Stimulated activated CD4-positive, alpha-beta T cell treated with anti-CD3 and anti-CD28 coated beads, TNF-alpha, amount 100 ng/mL, for 48 hours (primary cell): ENCODE measurements around the gene GNL1.
A peak's percentile ranks its signal among the peaks of the same experiment; 100 is the strongest.

Experiments used
- DNase-seq, 3 donors: peaks; one replicate each; pipeline ENCODE4 v3.0.0-alpha.2; 2020; ENCODE audit warnings: low read depth in 3 of 3

GNL1 gene

DNA sequence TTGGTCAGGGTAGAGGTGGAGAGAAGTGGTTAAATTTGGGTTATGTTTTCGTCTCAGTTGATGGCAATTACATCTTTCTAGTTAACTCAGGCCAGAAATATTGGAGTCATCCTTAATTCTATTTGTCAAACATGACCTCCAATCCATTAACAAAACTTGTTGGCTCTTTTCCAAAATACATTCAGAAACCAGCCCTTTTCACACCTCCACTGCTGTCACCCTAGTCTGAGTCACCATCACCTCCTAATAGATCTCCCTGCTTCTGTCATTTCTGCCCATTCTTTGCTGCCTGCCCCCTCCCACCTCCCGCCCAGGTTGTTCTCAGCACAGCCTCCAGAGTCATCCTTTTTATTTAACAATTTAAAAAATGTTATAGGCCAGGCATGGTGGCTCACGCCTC is 12.0 kb upstream of the GNL1 start:
- peak in 2 of 3 donors; percentile 27 to 39 for DNase-seq

DNA sequence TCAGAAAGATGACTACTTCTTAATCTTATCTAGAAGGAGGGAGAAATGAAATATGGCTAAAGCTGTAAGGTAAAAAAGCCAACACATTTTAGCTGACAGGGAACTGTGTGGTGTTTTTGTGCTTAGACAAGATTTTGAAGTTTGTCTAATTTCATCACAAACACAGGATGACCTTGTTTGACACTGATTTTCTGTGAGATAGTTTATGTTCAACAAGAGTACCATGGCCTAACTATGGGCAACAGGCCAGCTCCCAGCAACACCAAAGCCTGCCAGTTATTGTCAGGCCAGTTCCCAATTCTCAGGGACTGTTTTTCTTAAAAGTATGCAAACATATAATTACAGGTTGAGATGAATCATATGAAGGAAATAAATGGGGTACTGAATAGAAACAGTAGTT is 9.5 kb upstream of the GNL1 start:
- no peak for DNase-seq

DNA sequence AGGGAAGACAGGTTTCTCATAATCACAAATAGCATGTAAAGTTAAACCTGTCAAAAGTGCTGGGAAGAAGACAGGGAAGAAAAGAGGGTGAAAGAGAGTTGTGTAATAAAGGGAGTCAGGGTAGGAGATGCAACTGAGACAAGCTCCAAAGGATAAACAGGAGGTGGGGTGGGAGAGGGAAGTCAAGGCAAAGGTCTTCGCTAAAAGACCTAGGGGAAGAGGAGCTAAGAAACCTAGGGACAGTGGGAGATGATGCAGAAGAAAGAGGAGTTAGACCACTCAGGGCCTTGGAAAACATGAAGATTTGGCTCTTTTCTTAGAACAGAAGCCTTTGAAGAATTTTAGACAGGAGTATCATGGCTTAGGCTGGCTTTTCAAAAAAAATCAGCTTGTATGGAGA is 7.8 kb upstream of the GNL1 start:
- no peak for DNase-seq

DNA sequence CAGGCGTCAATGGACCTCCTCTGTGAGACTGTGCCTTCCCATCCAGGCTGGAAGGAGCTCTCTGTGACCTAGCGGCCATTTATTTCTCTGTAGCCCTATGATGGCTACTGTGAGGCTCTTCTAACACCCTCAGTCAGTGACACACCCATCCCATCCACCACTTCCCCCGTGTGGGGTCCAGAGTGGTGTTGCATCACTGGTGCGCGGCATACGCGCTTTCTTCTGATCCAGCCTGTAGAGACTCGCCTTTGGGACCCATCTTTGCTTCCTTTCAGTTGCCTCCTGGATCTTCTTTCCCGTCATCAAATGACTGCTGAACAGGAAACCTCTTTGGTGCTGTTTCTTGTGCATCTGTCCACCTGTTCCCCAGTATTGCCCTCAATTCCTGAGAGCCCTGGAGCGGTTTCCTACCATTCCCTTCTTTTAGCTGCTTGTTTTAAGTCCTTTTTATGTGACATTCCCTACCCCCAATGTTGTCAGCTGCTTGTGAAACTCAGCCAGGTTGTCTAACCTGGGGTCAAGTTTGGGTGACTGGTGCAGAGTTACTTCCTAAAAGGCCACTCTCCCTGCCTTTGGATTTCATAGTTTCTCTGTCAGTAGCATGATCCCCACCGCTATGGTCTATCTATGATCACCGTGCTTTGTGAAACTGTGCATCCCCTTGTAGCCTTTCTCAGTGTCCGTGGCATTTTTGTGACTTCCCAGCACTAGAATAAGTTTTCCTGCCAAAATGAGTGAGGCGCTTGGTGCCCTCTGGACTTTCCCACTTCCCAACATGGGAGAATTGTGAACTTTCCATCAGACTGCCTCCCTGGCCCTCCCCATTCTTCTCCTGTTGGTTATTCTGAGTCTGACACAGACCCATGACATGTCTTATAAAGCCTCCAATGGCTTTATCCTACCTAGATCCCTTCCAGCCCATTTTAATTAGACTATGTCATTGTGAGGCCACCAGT is 6.5 kb upstream of the GNL1 start:
- no peak for DNase-seq

DNA sequence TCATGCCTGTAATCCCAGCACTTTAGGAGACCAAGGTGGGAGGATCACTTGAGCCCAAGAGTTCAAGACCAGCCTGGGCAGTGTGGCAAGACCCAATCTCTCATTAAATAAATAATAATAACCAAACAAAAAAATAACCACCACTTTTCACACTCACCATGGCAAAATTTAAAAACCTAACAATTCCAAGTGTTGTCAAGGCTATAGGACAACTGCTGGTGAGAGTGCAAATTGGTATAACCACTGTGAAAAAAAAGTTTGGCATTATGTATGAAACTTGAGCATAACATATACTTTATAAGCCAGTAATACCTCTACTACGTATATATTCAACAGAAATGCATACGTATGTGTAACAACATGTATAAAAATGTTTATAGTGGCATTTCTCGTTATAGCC is 4.6 kb upstream of the GNL1 start:
- DNase-seq = no peak

DNA sequence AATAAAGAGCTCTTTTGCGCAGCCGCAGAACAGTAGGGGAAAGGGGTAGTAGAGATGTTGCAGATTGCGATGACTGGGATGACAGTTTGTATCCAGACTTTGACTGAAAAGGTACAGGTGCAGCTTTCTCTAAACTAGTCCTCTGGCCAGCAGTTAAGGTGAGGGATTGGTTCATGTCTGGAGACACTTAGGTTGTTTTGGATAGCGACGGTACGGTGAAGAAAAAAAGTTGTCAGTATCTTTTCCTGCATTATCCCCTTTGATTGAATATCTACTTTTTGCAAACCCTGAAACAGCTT is 1.3 kb upstream of the GNL1 start:
- peak in 1 of 3 donors; percentile 65 for DNase-seq

DNA sequence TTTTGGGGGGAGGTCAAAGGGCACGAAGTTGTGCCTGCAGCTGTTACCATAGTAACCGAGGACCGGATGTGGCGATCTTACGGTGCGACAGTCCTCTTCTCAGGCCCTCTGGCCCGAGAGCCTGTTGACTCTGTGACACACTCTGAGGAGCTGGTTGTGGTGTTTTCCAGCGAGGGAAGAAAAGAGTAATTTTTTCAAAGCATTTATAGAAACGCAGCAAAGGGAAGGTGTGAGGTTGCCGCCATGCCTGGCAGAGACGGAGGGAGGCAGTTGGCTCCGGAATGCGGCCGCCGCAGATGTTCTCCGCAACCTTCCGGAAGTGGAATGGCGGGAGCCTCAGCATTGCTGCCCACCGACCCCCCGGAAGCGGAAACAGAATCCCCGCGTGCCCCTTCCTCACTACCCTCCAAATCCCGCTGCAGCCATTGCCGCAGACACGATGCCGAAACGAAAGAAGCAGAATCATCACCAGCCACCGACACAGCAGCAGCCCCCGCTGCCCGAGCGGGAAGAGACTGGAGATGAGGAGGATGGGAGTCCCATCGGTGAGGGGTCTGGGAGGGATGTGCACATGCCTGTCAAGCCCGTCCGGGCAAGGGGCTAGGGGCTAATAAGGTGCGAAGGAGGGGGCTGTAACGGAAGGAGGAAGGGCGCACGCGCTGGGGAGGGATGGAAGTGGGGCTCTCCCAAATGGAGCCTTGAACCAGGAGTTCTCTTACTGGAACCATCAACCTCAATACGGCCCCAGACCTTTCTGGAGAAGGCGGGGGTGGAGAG is 805 bp upstream of the GNL1 start, which contains the start of gene PRR3:
Gene PRR3 (plus strand): TSS at position 390 of the 777 bp plus-strand sequence. CDS start 50 bp downstream, at position 440.
- peak; percentile 78 to 85 (median 85) for DNase-seq

DNA sequence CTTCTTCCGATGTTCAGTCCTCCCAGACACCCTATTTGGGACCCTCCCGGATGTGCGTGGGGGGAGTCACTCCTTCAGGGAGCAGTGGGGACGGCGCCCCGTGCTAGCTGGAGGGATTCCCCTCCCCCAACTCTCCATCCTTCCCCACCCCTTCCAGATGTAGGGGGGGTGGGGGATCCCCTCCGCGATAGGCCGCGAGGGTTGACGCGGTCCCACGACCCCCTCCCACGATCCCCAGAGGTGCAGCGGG is 548 bp downstream of the GNL1 start:
- DNase-seq = no peak

DNA sequence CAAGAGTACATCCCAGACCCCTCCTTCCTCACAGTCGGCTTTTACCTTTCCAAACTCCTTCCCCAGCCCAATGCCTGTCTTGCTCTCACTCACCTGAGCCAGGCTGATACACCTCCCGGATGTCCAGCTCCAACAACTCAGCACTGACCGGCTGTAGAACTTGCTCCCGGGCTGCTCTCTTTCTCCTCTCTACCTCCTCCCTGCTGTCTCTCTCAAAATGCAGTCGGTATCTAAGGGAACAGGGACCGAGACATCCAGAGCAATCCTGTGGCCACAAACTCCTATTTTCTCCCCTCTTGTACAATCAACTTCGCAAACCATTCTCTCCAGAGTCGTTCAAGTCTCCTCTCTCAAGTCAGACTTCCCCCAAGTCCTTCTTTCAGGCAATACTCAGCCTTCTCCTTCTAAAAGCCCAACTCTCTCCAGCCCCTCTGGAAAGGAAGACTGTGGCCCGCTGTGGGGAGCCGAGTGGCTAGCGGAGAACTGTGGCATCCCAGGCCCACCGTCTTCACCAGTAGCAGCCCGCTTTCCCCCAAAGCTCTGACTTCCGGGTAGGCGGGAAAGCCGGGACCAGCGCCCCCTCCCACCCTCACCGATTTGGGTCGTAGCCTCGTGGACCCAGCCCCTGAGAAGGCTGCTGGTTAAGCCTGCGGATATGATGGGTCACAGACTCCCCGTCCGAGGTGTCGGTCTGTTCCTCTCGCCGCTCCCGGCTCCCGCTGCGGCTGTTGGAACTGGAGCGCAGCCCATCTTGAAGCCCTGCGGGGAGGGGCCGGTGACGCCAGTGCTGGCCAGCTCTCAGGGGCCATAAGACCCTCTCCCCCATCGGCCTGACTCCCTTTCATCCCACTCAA is 1.1 kb downstream of the GNL1 start:
- DNase-seq = no peak

DNA sequence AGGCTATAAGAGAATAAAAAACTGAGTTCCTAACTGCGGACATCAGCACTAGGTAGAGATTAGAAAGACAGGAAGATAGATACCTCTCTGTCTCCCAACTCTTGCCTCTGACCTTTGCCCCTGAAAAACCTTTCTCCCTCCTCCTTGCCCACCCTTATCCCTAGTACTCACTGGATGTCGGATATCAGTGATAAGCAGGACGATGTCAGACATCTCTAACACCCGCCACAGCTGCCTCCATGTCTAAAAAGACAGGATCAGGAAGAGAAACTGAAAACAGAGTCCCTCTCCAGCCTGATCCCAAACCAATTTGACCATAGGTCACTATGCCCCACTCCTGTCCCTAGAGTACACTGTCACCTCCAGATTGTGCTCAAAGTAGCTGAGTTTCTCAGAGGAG is 1.9 kb downstream of the GNL1 start:
- DNase-seq = no peak

DNA sequence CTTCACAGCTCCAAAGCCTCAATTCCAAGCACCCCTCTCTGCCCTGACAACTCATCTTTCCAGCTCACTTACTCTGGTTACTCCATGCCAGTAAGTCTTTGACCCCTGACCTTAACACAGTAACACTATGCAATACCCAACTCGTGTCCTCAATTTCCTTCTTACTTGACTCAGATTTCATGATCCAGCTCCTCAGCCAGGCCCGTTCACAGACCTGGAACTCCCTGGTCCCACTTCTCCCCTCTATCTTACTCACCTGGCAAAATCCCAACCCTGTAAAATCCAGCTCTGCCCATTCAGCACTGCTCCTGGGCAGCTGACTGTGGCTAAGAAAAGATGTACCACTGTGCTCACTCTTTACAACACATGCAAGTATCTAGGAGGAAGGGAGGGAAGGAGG is 7.9 kb downstream of the GNL1 start:
- DNase-seq = no peak

DNA sequence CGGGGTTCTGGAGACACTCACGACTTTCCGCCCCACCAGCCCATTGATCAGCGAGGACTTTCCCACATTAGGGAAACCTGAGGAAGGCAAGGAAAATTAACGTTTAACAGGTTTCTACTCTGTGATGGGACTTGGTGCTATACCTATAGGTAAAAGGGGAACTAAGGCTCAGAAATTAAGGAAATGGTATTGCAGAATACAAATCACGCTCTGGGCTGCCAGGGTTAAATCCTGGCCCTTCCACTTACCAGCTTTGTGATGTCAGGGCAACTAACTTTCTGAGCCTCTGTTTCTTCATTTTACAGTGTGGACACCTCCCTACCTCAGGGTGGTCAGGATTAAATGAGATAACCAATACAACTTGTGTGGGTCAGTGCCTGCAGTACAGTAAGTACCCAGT is 8.8 kb downstream of the GNL1 start:
- DNase-seq = no peak

DNA sequence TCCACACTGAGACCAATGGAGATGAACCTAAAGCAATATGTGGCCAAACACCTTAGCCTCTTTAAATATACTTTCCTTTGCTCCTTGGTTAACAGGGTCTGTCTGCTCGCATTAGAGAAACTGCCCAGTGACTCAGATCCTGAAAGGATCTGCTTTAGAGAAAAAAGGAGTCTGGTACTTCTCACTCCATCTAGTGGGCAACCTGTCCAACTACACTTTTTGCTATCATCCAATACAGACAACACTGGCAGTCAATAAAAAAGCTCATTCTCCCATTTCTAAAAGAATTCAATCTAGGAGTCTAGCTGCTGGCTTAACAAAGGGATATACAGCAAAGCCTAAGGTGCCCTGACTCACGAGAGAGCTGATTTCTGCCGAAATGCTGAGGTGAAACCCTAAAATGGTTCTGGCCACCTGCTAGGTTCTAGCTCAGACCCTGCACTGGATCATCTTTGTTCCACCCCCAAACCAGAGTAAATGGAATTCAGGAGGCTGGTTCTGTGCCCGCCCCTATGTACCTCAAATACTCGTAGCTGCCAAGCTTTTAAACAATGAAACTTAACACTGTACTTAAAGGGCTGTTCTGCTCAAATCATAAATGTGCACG is 11.5 kb downstream of the GNL1 start:
- no peak for DNase-seq

DNA sequence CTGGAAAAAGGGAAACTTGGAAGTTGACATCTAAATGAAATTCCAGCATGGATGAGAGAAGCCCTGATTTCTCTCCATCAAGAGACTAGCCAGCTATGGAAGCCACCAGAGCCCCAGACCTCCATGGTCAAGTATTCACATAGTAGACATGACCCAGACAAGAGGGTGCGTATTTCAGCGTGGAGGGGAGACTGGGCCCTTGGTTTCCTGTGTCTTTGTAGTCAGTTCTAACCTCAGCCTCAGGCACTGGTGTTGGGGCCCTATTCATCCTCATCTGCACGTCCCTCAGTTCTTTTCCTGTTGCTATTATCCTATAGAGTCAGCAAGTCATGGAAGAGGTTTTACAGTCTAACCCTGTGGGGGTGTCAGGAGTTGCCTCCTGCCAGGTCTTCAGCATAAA is 12.5 kb downstream of the GNL1 start:
- no peak for DNase-seq

DNA sequence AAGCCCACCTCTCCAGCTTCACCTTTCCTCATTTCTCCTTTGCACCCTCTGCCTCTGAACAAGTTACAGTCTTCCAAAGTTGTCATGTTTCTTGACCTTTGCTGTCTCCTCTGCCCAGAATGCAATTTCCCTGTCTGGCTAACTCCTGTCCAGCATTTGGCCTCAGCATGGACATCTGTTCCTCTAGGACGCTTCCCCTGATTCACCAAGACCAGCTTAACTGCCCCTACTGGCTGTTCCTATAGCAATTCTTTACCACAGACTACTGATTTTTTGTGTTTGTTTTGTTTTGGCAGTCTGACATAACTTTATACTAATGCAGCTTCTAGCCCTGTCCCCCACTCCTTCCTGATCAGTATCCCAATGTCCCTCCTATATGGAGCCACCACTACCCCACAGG is 13.4 kb downstream of the GNL1 start:
- no peak for DNase-seq

DNA sequence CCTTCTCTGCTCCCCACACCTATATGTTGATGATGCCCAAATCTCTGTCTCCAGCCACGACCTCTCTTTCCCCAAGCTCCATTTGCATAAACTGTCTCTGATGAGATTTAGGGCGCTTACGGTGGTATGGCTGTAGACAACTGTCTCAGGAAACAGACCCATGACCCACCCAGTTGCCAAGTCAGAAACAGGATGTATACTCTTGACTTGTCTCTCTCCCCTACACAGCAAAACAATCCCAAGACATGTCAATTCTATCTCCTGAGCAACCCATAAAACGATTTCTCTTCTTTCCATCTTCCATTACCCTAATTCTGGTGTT is 13.9 kb downstream of the GNL1 start:
- no peak for DNase-seq

DNA sequence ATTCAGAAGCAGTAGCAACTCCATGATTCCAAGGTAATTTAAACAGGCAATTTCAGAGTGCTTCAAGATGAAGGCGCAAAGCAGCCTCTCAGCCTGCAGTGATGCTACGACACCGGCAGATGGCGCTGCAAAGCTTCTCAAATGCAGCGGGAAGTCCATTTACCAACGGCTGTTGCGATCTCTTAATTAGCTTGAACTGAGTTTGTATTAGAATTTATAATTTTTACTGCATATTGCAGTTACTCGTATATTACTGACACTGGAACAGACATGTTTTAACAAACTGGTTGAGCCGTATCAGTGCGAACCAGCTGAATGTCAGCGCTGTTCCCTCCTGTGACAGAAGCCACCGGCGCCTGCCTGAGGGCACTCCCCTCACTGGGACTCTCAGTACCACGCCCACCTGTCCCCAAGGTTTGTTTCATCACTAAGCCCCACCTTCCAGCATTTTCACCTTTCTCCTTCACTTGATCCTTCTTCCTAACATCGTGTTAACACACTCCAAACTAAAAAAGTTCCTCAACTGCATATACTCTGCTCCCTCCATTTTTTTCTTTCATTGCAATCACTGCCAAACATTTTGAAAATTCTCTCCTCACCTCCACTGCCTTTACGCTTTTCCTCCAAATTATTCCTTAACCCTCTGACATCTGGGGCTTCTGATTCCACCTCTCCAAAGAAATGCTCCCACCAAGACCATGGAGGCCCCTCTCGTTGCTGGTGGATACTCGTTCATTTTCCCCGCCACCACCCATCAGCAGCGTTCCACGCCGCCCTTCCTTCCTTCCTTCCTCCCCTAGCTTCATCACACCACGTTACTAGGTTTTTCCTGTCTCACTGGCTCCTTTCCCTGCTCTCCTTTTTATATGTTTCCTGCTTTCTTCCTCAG is 14.5 kb downstream of the GNL1 start:
- DNase-seq = peak; percentile 62 to 64 (median 63)

DNA sequence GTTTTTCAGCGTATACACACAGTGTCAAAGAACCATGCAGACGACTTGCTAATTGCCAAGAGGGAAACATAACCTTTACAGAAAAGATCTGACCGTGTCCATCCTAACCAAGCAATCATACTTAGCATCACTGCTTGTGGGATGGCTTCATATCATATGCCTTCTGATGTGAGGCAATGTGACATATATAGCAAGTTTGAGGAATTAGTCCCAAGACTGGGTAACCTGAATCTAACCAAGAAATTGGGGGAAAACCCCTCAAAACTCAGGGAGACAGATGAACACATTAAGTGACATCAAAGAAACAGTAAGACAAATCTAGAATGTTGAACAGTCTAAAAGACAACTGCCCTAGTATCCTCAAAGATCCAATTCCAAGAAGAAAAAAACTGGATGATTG is 18.4 kb downstream of the GNL1 start:
- no peak for DNase-seq

DNA sequence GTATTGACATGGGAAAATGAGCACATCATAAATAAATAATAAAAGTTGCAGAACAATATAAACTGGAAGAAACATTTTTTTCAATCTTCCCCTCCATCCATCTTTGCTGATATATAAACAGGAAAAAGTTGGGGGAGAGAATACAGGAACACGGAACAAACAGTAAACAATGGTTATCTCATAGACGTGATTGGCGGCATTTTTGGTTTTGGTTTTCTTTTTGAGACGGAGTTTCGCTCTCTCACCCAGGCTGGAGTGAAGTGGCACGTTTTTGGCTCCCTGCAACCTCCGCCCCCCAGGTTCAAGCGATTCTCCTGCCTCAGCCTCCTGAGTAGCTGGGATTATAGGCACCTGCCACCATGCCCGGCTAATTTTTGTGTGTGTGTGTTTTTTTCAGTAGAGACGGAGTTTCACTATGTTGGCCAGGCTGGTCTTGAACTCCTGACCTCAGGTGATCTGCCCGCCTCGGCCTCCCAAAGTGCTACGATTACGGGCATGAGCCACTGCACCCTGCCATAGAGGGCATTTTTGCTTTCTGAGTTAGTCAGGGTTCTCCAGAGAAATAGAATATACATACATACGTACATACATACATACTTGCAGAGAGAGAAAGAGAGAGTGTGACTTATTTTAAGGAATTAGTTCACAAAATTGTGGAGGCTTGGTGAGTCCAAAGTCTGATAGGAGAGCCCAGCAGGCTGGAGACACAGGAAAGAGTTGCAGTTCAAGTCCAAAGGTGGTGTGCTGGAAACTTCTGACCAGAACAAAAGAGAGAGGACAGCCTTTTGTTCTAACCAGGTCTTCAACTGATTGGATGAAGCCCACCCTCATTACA is 22.6 kb downstream of the GNL1 start:
- DNase-seq = no peak

DNA sequence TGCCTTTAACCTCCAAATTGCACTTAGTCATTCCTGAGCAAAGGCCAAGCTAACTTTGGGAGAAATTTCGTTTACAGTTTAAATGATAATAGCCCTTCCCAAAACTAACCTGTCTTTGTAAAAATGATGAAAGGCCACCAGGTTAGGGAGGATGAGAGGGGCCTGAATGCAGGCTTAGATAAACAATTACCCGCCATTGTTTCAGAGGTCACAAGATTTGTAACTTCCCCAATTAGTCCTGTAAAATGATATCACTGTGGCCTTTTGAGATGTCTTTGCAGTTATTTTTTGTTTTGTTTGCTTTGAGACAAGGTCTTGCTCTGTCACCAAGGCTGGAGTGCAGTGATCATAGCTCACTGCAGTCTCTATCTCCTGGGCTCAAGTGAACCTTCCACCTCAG is 26.3 kb downstream of the GNL1 start:
- no peak for DNase-seq
